ENCODE results near the gene USH2A. TPM values are rescaled to one million over a fixed set of nuclear protein-coding genes. Genes with fewer than 3 reads are reported as not detected.

The USH2A gene, protein sequence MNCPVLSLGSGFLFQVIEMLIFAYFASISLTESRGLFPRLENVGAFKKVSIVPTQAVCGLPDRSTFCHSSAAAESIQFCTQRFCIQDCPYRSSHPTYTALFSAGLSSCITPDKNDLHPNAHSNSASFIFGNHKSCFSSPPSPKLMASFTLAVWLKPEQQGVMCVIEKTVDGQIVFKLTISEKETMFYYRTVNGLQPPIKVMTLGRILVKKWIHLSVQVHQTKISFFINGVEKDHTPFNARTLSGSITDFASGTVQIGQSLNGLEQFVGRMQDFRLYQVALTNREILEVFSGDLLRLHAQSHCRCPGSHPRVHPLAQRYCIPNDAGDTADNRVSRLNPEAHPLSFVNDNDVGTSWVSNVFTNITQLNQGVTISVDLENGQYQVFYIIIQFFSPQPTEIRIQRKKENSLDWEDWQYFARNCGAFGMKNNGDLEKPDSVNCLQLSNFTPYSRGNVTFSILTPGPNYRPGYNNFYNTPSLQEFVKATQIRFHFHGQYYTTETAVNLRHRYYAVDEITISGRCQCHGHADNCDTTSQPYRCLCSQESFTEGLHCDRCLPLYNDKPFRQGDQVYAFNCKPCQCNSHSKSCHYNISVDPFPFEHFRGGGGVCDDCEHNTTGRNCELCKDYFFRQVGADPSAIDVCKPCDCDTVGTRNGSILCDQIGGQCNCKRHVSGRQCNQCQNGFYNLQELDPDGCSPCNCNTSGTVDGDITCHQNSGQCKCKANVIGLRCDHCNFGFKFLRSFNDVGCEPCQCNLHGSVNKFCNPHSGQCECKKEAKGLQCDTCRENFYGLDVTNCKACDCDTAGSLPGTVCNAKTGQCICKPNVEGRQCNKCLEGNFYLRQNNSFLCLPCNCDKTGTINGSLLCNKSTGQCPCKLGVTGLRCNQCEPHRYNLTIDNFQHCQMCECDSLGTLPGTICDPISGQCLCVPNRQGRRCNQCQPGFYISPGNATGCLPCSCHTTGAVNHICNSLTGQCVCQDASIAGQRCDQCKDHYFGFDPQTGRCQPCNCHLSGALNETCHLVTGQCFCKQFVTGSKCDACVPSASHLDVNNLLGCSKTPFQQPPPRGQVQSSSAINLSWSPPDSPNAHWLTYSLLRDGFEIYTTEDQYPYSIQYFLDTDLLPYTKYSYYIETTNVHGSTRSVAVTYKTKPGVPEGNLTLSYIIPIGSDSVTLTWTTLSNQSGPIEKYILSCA (N-terminal part only)
- total RNA-seq: 0.55 and 0.78 TPM in 2 replicates
- long read RNA-seq: 0 reads

DNA sequence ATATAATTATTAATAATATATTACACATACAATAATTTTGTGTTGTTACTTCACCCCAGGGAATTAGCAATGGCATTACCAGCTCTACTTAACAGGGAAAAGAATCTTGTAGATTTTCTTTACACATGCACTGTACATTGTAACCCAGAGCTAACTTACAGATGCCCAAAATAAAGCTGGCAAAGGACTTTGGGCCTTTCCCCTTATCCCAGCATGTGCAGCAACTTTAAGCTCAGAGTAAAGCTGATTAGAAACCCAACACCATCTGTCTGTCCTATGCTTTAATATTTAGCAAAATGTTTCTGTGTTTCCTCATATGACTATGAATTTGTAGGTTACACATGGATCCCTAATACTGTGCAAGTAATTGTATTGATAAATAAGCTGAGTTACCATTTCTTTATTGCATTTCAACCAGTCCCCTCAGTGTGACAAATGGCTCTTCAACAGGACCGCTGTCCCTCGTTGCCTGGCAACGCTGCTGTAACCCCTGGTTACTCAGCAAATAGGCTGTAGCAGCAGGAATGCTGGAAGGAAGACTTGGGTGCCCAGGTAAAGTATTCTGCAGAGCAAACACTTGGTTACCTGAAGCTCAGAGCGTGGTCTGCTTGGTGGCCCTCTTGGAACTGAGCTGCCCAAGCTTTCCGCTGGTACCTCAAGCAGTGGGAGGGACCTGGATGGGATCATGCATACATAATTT is at the start of gene USH2A:
TSS of gene USH2A (minus strand) at position 628 of the 700 bp plus-strand sequence. CDS start 1,112 bp downstream, outside the sequence.
- H3K27ac Mint-ChIP-seq: peak within 1 kb of the TSS; percentile 47
- H3K9me3 Mint-ChIP-seq (ENCODE audit: low read depth): no peaks in the 10 kb centered on the region
- TF ChIP-seq, protein P1, sequence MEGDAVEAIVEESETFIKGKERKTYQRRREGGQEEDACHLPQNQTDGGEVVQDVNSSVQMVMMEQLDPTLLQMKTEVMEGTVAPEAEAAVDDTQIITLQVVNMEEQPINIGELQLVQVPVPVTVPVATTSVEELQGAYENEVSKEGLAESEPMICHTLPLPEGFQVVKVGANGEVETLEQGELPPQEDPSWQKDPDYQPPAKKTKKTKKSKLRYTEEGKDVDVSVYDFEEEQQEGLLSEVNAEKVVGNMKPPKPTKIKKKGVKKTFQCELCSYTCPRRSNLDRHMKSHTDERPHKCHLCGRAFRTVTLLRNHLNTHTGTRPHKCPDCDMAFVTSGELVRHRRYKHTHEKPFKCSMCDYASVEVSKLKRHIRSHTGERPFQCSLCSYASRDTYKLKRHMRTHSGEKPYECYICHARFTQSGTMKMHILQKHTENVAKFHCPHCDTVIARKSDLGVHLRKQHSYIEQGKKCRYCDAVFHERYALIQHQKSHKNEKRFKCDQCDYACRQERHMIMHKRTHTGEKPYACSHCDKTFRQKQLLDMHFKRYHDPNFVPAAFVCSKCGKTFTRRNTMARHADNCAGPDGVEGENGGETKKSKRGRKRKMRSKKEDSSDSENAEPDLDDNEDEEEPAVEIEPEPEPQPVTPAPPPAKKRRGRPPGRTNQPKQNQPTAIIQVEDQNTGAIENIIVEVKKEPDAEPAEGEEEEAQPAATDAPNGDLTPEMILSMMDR (IDR thresholded peaks at IDR 0.05; ENCODE audit: unreplicated experiment): no peak
- peak; percentile 40 for DNase-seq (ENCODE audit: low spot score, unreplicated experiment)
- H3K4me1 Mint-ChIP-seq (ENCODE audit: low read depth): peaks cover 9% of the 10 kb centered on the region
- H3K4me3 Mint-ChIP-seq (ENCODE audit: low read depth): no peak within 1 kb of the TSS
- H3K27me3 Mint-ChIP-seq: no peaks in the 10 kb centered on the region
- H3K36me3 Mint-ChIP-seq (ENCODE audit: insufficient read depth): no peaks in the 10 kb centered on the region

DNA sequence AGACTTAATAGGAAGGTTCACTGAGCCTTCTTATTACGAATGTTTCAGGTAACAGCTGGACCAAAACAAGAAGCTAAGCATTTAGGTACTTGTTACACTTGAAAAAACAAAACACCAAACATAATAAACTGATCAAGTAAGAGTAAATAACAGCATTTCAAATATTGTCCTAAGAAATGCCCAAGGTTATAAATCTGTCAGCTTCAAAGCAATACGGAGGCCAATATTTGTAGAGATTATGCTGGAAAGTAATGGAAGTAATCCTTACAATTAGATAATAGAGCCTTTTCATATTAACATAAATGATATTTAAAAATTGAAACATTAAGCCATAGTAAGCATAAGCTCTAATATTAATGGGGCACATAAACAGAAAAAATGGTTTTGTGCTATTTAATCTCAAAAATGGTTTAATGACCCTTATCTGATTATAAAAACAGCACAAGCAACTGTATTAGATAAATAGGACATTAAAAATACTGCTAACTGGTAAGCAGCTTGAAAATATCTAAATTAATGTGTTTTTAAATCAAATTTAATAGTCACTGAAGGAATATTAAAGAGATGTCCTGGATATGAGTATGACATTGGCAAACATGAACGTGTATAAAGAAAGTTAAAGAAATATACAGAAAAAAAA is 43.0 kb upstream of the USH2A start:
- no peaks in the 10 kb centered on the region for H3K27me3 Mint-ChIP-seq
- TF ChIP-seq, protein P1 (IDR thresholded peaks at IDR 0.05; ENCODE audit: unreplicated experiment): no peak
- H3K36me3 Mint-ChIP-seq (ENCODE audit: insufficient read depth): no peaks in the 10 kb centered on the region
- H3K27ac Mint-ChIP-seq: no peak overlapping the region
- no peak overlapping the region for H3K4me3 Mint-ChIP-seq (ENCODE audit: low read depth)
- DNase-seq (ENCODE audit: low spot score, unreplicated experiment): no peak
- no peaks in the 10 kb centered on the region for H3K9me3 Mint-ChIP-seq (ENCODE audit: low read depth)
- peaks cover 25% of the 10 kb centered on the region for H3K4me1 Mint-ChIP-seq (ENCODE audit: low read depth)

DNA sequence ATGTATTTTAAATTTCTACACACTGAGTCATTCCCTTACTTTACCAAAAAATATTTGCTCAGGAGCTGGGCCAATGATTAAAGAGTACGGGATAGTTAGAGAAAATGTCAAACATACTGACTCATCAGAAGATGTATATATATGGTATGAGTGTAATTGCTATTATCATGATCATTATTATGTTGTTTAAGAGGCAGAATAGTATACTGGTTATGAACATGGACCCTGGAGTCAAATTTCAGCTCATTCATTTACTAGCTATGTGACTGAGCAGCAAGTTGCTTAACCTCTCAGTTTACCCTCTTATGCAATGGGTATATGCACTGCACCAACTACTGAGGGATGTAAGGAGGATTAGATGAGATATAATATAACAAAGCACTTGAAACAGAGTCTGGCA is 41.2 kb upstream of the USH2A start:
- H3K4me1 Mint-ChIP-seq (ENCODE audit: low read depth): peaks cover 42% of the 10 kb centered on the region
- H3K9me3 Mint-ChIP-seq (ENCODE audit: low read depth): no peaks in the 10 kb centered on the region
- H3K27me3 Mint-ChIP-seq: no peaks in the 10 kb centered on the region
- TF ChIP-seq, protein P1 (IDR thresholded peaks at IDR 0.05; ENCODE audit: unreplicated experiment): no peak
- no peak for DNase-seq (ENCODE audit: low spot score, unreplicated experiment)
- H3K27ac Mint-ChIP-seq: no peak overlapping the region
- no peaks in the 10 kb centered on the region for H3K36me3 Mint-ChIP-seq (ENCODE audit: insufficient read depth)
- H3K4me3 Mint-ChIP-seq (ENCODE audit: low read depth): no peak overlapping the region

DNA sequence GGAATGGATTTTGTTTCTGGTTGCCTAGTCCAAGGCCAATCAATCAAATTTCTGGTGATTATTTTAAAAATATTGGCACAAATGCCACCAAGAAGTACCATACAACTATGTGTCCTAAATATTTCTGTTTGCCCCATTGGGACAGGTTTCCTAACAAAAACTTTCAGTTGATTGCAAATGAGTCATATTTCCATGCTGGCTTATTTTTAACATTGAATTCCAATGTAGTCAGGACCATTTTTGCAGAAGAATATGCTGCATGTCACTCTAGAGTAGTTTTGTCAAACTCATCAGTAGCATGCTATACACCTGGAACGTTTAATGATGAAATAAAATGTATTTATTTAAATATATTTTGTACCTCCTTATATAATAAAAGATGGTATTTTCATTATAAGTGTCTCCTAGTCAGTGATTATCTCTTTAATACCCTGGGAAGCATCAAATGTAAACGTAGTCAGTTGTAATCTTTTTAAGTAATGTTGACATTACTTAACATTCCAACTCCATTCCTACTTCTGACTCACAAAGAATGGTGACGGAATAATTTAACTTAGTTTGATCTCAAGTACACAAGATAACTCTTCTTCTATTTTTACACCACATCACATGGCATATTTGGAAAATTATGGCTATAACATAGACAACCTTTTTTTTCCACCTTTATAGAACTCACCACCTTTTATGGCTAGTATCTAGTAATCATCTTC is 39.0 kb upstream of the USH2A start:
- no peak for DNase-seq (ENCODE audit: low spot score, unreplicated experiment)
- H3K4me1 Mint-ChIP-seq (ENCODE audit: low read depth): peaks cover 43% of the 10 kb centered on the region

More for the DNA sequence above, 39.0 kb upstream of the USH2A start:
- Mint-ChIP-seq H3K27ac (no peak overlapping the region), H3K36me3 (ENCODE audit: insufficient read depth) (no peaks in the 10 kb centered on the region), H3K9me3 (ENCODE audit: low read depth) (no peaks in the 10 kb centered on the region), H3K4me3 (ENCODE audit: low read depth) (no peak overlapping the region), H3K27me3 (no peaks in the 10 kb centered on the region)
- TF ChIP-seq, protein P1 (IDR thresholded peaks at IDR 0.05; ENCODE audit: unreplicated experiment): no peak
